Natural killer cell treated with Interleukin-12 subunit alpha and Interleukin-12 subunit beta and Interleukin-15 and Interleukin-18, amount 100 ng/mL, for 72 hours (primary cell): Measurements from ENCODE around the gene PIP4P1. TPM values are rescaled to one million over a fixed set of nuclear protein-coding genes. Genes with fewer than 3 reads are reported as not detected.
"Not testable (repeated sequence)": the region's sequence is repeated elsewhere in the genome, so short reads cannot be mapped to it uniquely, and the experiment has no call there.

Source experiments
- ATAC-seq, 2 donors: fragments of 150-1000 bp; cut with Tn5 transposase in 1 of 2; sonication (Bioruptor Pico), chemical (Tn5 transposase) in 1 of 2; 2 replicates each; pipeline ENCODE4 v1.10.0; 2021
- DNase-seq: peaks from one replicate; pipeline ENCODE4 v3.0.0; 2022; ENCODE audit warnings: low spot score
- H3K27ac Mint-ChIP-seq, 2 donors: 1 replicate in 1 of 2; 2 replicates in 1 of 2; pipeline ENCODE4 v1.8.0; 2022; ENCODE audit warnings: mixed read lengths in 2 of 2, mild to moderate bottlenecking in 1 of 2, moderate library complexity in 1 of 2
- H3K27me3 Mint-ChIP-seq, 2 donors: 1 replicate in 1 of 2; 2 replicates in 1 of 2; pipeline ENCODE4 v1.8.0; 2022; ENCODE audit warnings: mixed read lengths in 2 of 2
- H3K36me3 Mint-ChIP-seq: one replicate; pipeline ENCODE4 v1.8.0; 2022; ENCODE audit warnings: mixed read lengths
- H3K4me1 Mint-ChIP-seq, 2 donors: 1 replicate in 1 of 2; 2 replicates in 1 of 2; pipeline ENCODE4 v1.8.0; 2022; ENCODE audit warnings: low read depth in 2 of 2, mixed read lengths in 2 of 2, mild to moderate bottlenecking in 1 of 2
- H3K4me3 Mint-ChIP-seq: one replicate; pipeline ENCODE4 v1.8.0; 2022; ENCODE audit warnings: mixed read lengths
- H3K9me3 Mint-ChIP-seq: 2 replicates; pipeline ENCODE4 v1.8.0; 2022; ENCODE audit warnings: mixed read lengths
- total RNA-seq, 2 donors: library from RNA; stranded (reverse); gene quantifications; one replicate each; pipeline ENCODE4 v1.2.3, GENCODE V29; 2022

Gene PIP4P1
- total RNA-seq: 10 to 100 TPM; 33.3 to 34.5 TPM

DNA sequence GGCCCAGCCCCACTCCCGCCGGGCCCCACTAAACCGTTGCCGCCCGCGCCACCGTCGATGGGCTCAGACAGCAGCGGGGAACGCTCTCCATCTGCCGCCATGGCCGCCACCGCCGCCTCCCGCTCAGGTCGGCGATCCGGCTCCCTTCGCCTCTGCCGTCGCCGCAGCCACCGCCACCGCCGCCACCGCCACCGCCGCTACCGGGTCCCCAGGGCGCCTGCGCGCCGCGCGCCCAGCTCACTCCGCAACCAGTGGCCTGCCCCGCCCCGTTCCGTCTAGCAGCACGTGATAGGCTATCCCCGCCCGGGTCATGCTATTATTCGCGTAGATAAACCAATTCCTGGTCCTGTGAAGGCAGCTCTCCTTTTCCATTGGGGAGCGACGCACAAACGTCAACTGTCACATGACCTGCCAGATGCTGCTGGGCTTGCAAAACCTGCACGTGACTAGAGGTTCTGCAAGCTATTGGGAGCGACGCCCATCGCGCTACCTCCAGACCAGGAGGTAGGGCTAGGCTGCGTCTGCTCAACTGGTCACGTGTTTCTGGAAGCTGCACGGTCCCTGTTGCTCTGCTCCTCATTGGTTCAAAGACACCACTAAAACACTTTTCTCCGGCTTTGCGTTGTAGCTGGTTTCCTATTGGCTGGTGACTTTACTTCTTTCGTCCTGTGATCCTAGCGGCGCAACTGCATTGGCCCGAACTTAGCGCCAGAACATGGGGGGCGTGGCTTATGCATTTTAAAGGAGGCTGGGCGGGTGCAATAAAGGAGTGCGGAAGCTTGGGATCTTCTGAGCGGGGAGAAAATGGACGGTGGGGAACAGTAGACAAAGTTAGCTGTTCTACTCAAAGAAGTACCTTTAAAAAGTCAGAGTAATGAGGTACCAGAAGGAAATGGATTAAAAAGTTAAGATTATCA, at the start of gene PIP4P1:
PIP4P1 (minus strand) TSS at position 210 of the 917 bp plus-strand sequence; CDS start at position 101, 109 bp downstream.
- Mint-ChIP-seq H3K4me1 (peaks cover 24 to 27% of the 10 kb centered on the region in 2 donors), H3K27ac (peak within 1 kb of the TSS; percentile 80 to 92), H3K9me3 (no peaks in the 10 kb centered on the region), H3K4me3 (peak within 1 kb of the TSS; percentile 95), H3K36me3 (peaks cover 15% of the 10 kb centered on the region), H3K27me3 (no peaks in the 10 kb centered on the region)
- ATAC-seq: peak; percentile 97
- peak; percentile 99 for DNase-seq

DNA sequence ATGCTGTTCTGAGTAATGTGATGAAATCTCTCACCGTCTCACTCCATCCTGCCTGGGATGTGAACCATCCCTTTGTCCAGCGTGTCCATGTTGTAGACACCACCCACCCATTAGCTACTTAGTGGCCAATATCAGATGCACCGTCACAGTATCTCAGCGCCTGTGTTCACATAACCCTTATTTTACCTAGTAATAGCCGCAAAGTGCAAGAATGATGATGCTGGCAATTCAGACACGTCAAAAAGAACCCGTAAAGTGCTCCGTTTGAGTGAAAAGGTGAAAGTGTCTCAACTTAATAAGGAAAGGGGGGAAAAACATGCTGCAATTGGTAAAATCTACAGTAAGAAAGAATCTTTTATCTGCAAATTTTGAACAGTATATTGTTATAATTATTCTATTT, 47.1 kb upstream of the PIP4P1 start:
- DNase-seq: no peak
- Mint-ChIP-seq H3K36me3 (no peaks in the 10 kb centered on the region), H3K9me3 (no peaks in the 10 kb centered on the region), H3K27ac (no peak overlapping the region), H3K4me1 (no peaks in the 10 kb centered on the region), H3K4me3 (no peak overlapping the region), H3K27me3 (peaks cover 0 to 11% of the 10 kb centered on the region in 2 donors)
- no peak for ATAC-seq

DNA sequence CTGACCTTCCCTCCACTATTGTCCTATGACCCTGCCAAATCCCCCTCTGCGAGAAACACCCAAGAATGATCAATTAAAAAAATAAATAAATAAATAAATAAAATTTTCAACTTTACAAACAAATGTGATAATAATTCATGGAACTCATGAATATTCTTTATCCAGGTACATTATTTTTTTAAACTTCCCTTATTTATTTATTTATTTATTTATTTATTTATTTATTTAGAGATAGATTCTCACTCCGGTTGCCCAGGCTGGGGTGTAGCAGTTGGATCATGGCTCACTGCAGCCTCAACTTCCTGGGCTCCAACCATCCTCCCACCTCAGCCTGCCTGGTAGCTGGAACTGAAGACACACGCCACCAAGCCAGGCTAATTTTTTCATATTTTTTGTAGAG, 46.3 kb upstream of the PIP4P1 start:
- H3K9me3 Mint-ChIP-seq, H3K4me3 Mint-ChIP-seq, H3K4me1 Mint-ChIP-seq, H3K27me3 Mint-ChIP-seq, DNase-seq, H3K27ac Mint-ChIP-seq, H3K36me3 Mint-ChIP-seq, ATAC-seq: not testable (repeated sequence)

DNA sequence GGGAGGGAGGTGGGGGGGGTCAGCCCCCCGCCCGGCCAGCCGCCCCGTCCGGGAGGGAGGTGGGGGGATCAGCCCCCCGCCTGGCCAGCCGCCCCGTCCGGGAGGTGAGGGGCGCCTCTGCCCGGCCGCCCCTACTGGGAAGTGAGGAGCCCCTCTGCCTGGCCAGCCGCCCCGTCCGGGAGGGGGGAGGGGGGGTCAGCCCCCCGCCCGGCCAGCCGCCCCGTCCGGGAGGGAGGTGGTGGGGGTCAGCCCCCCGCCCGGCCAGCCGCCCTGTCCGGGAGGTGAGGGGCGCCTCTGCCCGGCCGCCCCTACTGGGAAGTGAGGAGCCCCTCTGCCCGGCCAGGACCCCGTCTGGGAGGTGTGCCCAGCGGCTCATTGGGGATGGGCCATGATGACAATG, 45.5 kb upstream of the PIP4P1 start:
- not testable (repeated sequence) for H3K27ac Mint-ChIP-seq, H3K27me3 Mint-ChIP-seq, H3K4me1 Mint-ChIP-seq, H3K36me3 Mint-ChIP-seq, DNase-seq, ATAC-seq, H3K9me3 Mint-ChIP-seq, H3K4me3 Mint-ChIP-seq

DNA sequence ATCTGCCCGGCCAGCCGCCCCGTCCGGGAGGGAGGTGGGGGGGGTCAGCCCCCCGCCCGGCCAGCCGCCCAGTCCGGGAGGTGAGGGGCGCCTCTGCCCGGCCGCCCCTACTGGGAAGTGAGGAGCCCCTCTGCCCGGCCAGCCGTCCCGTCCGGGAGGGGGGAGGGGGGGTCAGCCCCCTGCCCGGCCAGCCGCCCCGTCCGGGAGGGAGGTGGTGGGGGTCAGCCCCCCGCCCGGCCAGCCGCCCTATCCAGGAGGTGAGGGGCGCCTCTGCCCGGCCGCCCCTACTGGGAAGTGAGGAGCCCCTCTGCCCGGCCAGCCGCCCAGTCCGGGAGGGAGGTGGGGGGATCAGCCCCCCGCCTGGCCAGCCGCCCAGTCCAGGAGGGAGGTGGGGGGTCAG, 45.0 kb upstream of the PIP4P1 start:
- not testable (repeated sequence) for H3K36me3 Mint-ChIP-seq, H3K9me3 Mint-ChIP-seq, H3K4me1 Mint-ChIP-seq, ATAC-seq, DNase-seq, H3K27me3 Mint-ChIP-seq, H3K4me3 Mint-ChIP-seq, H3K27ac Mint-ChIP-seq

DNA sequence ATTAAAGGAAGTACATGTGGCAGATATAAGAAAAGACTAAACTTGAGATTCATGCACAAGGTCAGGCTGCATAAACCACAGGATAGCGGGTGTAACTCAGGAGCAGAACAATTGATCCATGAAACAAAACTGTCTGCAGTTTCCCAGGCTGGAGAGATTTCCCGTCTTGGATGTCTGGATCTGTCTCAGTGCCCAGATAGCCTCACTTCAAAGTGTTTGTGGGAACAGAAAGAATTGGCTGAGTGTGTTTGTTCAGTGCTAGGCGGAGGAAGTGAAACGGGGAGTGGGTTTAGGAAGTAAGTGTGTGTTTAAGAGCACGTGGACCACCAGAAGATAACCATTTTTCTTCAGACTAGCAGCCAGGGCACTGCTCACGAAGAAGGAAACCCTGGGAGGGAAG, 42.7 kb upstream of the PIP4P1 start:
- Mint-ChIP-seq H3K27ac (no peak overlapping the region), H3K4me1 (no peaks in the 10 kb centered on the region), H3K36me3 (no peaks in the 10 kb centered on the region), H3K27me3 (peaks cover 0 to 7% of the 10 kb centered on the region in 2 donors), H3K4me3 (no peak overlapping the region), H3K9me3 (no peaks in the 10 kb centered on the region)
- ATAC-seq (no peak), DNase-seq (no peak)

DNA sequence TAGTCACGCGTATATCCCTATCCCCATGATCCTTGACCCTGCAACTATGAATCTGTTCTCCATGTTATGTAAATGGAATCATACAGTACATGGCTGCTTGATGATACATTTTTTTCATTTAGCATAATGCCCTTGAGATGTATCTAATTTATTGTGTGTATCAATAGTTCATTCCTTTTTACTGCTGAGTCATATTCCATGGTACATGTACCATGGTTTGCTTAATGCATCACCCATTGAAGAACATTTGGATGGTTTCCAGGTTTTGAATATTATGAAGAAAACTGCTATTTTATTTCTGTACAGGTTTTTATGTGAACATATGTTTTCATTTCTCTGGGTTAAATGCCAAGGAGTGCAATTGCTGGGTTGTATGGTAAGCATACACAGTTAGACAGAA, 40.1 kb upstream of the PIP4P1 start:
- Mint-ChIP-seq H3K9me3 (no peaks in the 10 kb centered on the region), H3K27me3 (peaks cover 0 to 7% of the 10 kb centered on the region in 2 donors), H3K4me3 (no peak overlapping the region), H3K36me3 (no peaks in the 10 kb centered on the region), H3K4me1 (peaks cover 0 to 4% of the 10 kb centered on the region in 2 donors), H3K27ac (no peak overlapping the region)
- ATAC-seq: no peak
- DNase-seq: no peak

DNA sequence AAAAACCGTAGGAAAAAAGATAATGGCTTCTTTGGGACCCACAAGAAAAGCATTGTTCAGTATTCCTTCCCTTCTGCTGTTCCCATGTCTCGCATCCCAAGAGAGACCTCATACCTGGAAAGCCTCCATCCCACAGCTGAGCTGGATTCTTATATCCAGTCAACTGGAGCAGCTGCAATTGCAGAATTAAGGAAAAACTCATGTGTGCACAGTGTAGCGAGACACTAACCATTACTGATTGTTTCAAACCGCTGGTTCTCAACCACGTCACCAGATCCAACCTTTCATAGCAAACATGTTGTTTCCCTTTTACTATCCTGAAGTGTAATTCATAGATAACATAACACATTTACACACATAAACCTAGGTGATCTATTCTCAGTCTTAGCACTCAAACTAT, 38.6 kb upstream of the PIP4P1 start:
- Mint-ChIP-seq H3K27ac (no peak overlapping the region), H3K4me1 (peaks cover 10 to 17% of the 10 kb centered on the region in 2 donors), H3K36me3 (no peaks in the 10 kb centered on the region), H3K4me3 (no peak overlapping the region), H3K27me3 (peaks cover 0 to 10% of the 10 kb centered on the region in 2 donors), H3K9me3 (no peaks in the 10 kb centered on the region)
- no peak for ATAC-seq
- no peak for DNase-seq

DNA sequence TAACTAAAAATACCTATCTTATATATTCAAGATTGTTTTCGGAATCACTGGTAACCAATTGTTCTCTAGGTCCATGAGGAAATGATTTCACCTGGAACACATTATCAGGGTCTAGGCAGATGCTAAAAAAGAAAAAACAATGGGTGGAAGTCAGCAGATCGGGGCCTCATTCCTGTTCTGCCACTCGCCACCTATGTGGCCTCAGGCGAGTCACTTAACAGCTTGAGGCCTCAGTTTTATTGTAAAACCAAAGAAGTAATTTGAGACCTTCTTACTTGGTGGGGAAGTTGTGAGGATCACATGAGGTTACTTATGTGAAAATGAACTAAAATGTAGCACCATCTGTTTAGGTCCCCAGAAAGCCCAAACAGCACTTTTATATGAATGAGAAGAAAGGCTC, 37.9 kb upstream of the PIP4P1 start:
- no peak overlapping the region for H3K27ac Mint-ChIP-seq
- H3K9me3 Mint-ChIP-seq: no peaks in the 10 kb centered on the region
- peaks cover 0 to 10% of the 10 kb centered on the region in 2 donors for H3K27me3 Mint-ChIP-seq
- no peaks in the 10 kb centered on the region for H3K36me3 Mint-ChIP-seq
- no peak overlapping the region for H3K4me3 Mint-ChIP-seq
- ATAC-seq: no peak
- H3K4me1 Mint-ChIP-seq: peaks cover 10 to 17% of the 10 kb centered on the region in 2 donors
- no peak for DNase-seq

DNA sequence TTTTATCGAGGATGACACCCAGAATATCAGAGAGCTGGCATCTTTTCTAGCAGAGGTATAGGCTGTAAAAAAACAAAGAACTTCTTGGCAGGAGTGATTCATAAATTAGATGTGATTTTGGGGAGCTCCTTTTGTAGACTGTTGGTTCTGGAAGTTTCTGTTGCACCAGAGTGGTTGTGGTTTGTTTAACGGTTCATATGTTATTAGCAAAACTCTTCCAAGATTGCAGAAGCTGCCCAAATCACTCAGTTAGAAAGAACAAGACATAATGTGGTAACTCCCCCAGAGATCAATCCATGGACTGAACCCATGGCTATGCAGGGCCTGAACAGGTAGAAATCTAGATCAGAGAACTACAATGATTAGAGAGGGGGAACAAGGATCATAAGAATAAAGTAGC, 37.4 kb upstream of the PIP4P1 start:
- no peaks in the 10 kb centered on the region for H3K9me3 Mint-ChIP-seq
- peaks cover 10 to 20% of the 10 kb centered on the region in 2 donors for H3K4me1 Mint-ChIP-seq
- ATAC-seq (no peak), DNase-seq (no peak)
- no peak overlapping the region for H3K27ac Mint-ChIP-seq
- H3K36me3 Mint-ChIP-seq: no peaks in the 10 kb centered on the region
- no peak overlapping the region for H3K4me3 Mint-ChIP-seq
- H3K27me3 Mint-ChIP-seq: peaks cover 0 to 5% of the 10 kb centered on the region in 2 donors

DNA sequence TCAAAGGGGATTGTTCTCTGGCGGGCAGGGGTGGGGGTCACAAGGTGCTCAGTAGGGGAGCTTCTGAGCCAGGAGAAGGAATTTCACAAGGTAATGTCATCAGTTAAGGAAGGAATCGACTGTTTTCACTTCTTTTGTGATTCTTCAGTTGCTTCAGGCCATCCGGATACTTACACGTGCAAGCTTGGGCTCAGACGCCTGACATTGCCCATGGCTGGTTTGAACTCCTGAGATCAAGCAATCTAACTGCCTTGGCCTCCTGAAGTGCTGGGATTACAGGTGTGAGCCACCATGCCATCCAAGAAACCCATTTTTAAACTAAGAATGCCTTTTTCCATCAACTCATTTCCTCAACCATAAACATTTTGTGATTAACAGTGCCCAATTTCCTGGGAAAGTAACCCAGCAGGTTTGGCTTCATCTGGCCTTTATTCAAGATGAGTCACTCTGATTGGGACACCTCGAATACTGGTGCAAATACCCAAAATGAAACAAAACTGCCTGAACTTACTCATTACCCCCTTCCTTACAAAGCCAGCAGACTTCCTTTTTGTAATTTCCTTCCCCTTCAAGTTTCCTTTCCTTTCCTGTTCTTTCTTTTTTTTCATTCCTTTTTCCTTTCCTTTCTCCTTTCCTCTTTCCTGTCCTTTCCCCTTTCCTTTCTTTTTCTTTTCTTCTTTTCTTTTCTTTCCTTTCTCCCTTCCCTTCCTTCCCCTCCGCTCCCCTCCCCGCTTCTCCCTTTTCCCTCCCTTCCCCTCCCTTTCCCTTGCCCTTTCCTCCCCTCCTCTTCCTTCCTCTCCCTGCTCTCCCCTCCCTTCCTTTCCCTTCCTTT, 33.9 kb upstream of the PIP4P1 start:
- Mint-ChIP-seq H3K27ac (no peak overlapping the region), H3K9me3 (no peaks in the 10 kb centered on the region), H3K4me1 (peaks cover 21 to 34% of the 10 kb centered on the region in 2 donors), H3K27me3 (peaks cover 0 to 3% of the 10 kb centered on the region in 2 donors), H3K4me3 (peak overlapping the region; percentile 1), H3K36me3 (no peaks in the 10 kb centered on the region)
- DNase-seq (no peak), ATAC-seq (no peak)

DNA sequence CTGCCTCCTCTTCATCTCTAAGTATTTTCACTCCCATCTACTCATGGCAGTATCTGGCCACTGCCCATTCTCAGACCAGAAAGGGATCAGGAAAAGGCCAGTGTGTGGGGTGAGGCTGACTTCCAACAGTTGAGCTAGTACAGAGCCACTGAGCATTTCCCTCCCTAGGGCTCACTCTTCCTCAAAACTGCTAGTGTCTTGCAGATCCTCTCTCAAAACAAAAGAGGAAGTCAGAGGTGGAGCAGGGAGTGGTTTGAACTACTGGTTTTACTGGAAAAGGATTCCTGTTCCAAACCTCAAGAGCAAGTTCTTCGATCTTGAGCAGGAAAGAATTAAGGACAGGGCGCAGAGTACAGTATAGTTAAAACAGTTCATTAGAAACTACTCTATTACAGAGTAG, 32.4 kb upstream of the PIP4P1 start:
- Mint-ChIP-seq H3K4me1 (peaks cover 29 to 40% of the 10 kb centered on the region in 2 donors), H3K27me3 (peaks cover 0 to 3% of the 10 kb centered on the region in 2 donors), H3K27ac (no peak overlapping the region), H3K36me3 (no peaks in the 10 kb centered on the region), H3K9me3 (no peaks in the 10 kb centered on the region), H3K4me3 (no peak overlapping the region)
- ATAC-seq: no peak
- DNase-seq: no peak

DNA sequence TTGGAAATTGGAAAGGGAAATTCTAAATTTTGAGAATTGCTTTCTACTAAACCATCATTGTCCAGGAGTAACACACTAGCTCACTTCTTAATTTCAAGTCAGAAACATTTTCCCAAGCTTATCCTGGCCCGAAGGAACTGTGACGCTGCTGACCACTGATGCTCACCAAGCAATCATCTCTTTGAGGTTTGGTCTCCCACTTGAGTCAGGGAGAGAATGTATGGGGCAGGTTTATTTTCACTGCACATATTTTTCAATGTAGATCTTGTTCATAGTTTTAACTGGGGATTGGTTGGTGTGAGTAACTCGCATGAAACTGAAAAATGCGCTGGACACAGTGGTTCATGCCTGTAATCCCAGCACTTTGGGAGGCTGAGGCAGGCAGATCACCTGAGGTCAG, 31.3 kb upstream of the PIP4P1 start:
- no peaks in the 10 kb centered on the region for H3K36me3 Mint-ChIP-seq
- ATAC-seq: no peak
- no peak overlapping the region for H3K27ac Mint-ChIP-seq
- H3K9me3 Mint-ChIP-seq: no peaks in the 10 kb centered on the region
- peaks cover 0 to 3% of the 10 kb centered on the region in 2 donors for H3K27me3 Mint-ChIP-seq
- H3K4me1 Mint-ChIP-seq: peaks cover 31 to 41% of the 10 kb centered on the region in 2 donors
- DNase-seq: no peak
- H3K4me3 Mint-ChIP-seq: no peak overlapping the region

DNA sequence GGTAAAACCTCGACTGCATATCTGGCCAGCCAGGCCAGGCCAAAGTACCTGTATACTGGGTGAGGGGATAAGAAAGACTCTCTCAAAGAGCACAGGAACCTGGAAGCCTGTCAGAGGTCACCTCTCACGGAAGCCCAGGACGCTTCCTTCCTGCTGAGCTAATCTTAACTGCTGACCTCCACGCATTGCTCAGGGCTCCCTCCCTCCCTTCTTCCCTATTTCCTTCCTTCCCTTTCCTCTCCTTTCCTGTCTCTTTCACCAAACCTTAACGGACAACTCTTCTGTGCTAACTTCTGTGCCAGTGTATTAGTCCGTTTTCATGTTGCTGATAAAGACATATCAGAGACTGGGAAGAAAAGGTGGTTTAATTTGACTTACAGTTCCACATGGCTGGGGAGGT, 29.3 kb upstream of the PIP4P1 start:
- Mint-ChIP-seq H3K4me1 (peaks cover 38 to 45% of the 10 kb centered on the region in 2 donors), H3K36me3 (no peaks in the 10 kb centered on the region), H3K27ac (peak overlapping the region; percentile 9 to 19), H3K27me3 (no peaks in the 10 kb centered on the region), H3K4me3 (peak overlapping the region; percentile 12), H3K9me3 (no peaks in the 10 kb centered on the region)
- ATAC-seq: no peak
- no peak for DNase-seq
